GM23338 (cell line): ENCODE measurements around the gene NCLN. TPM values are rescaled to one million over a fixed set of nuclear protein-coding genes. Genes with fewer than 3 reads are reported as not detected.
A peak's percentile ranks its signal among the peaks of the same experiment; 100 is the strongest.

Experiments used
- ATAC-seq: fragments of 200-7000 bp; cut with Tn5 transposase; 3 replicates; pipeline ENCODE4 v1.9.1; 2020
- DNase-seq: peaks from one replicate; pipeline ENCODE4 v3.0.0-alpha.2; 2015; ENCODE audit warnings: low spot score
- H2AFZ ChIP-seq: fragments of 200-600 bp; sonication (generic); 2 replicates; pipeline ENCODE4 v1.8.0; 2016; ENCODE audit warnings: antibody characterized with exemption, mild to moderate bottlenecking, moderate library complexity
- H3F3A ChIP-seq: fragments of 200-600 bp; sonication (generic); replicated peaks from 2 replicates; pipeline ENCODE4 v1.8.0; 2017; ENCODE audit warnings: antibody characterized with exemption, mixed run types, low read depth
- H3K27ac ChIP-seq: fragments of 200-600 bp; sonication (generic); 2 replicates; pipeline ENCODE4 v1.6.1; 2016; ENCODE audit warnings: low read depth
- H3K27me3 ChIP-seq: fragments of 200-600 bp; sonication (generic); 2 replicates; pipeline ENCODE4 v1.8.0; 2016; ENCODE audit warnings: mild to moderate bottlenecking, mixed run types, moderate library complexity; ENCODE audit not compliant: insufficient read depth
- H3K36me3 ChIP-seq: fragments of 200-600 bp; sonication (generic); 2 replicates; pipeline ENCODE4 v1.8.0; 2016; ENCODE audit warnings: mild to moderate bottlenecking; ENCODE audit not compliant: insufficient read depth
- H3K4me1 ChIP-seq: fragments of 200-600 bp; sonication (generic); 2 replicates; pipeline ENCODE4 v1.8.0; 2016; ENCODE audit warnings: mild to moderate bottlenecking, moderate library complexity; ENCODE audit not compliant: insufficient read depth
- H3K4me2 ChIP-seq: fragments of 200-600 bp; sonication (generic); 2 replicates; pipeline ENCODE4 v1.7.1; 2017; ENCODE audit warnings: mixed run types
- H3K4me3 ChIP-seq: fragments of 200-600 bp; sonication (generic); 2 replicates; pipeline ENCODE4 v1.6.1; 2016; ENCODE audit warnings: mixed run types
- H3K79me2 ChIP-seq: fragments of 200-600 bp; sonication (generic); replicated peaks from 2 replicates; pipeline ENCODE4 v1.8.0; 2017; ENCODE audit warnings: mild to moderate bottlenecking; ENCODE audit not compliant: insufficient read depth
- H3K9me2 ChIP-seq: fragments of 200-600 bp; sonication (generic); 2 replicates; pipeline ENCODE4 v1.8.0; 2017; ENCODE audit not compliant: insufficient read depth
- H4K20me1 ChIP-seq: fragments of 200-600 bp; sonication (generic); replicated peaks from 2 replicates; pipeline ENCODE4 v1.8.0; 2017; ENCODE audit warnings: mild to moderate bottlenecking; ENCODE audit not compliant: insufficient read depth
- H3K27ac Mint-ChIP-seq: 2 replicates; pipeline ENCODE4 v1.8.0; 2020; ENCODE audit warnings: inconsistent platforms, mild to moderate bottlenecking, moderate library complexity, mixed read lengths
- H3K27me3 Mint-ChIP-seq: 3 replicates; pipeline ENCODE4 v1.8.0; 2022; ENCODE audit warnings: low read depth, mild to moderate bottlenecking, moderate library complexity, mixed read lengths, inconsistent platforms; ENCODE audit not compliant: insufficient read depth, poor library complexity
- H3K36me3 Mint-ChIP-seq: 3 replicates; pipeline ENCODE4 v1.8.0; 2021; ENCODE audit warnings: low read depth, mild to moderate bottlenecking, inconsistent platforms, moderate library complexity, mixed read lengths
- H3K4me1 Mint-ChIP-seq: 3 replicates; pipeline ENCODE4 v1.8.0; 2020; ENCODE audit warnings: mild to moderate bottlenecking, inconsistent platforms, mixed read lengths
- H3K4me3 Mint-ChIP-seq: 3 replicates; pipeline ENCODE4 v1.8.0; 2021; ENCODE audit warnings: moderate library complexity, mild to moderate bottlenecking, inconsistent platforms, mixed read lengths
- H3K9me3 Mint-ChIP-seq: 3 replicates; pipeline ENCODE4 v1.8.0; 2020; ENCODE audit warnings: moderate library complexity, mild to moderate bottlenecking, inconsistent platforms, mixed read lengths
- CREB1 ChIP-seq: fragments of 250-450 bp; sonication (Bioruptor Pico); IDR thresholded peaks from 2 replicates; pipeline ENCODE4 v1.5.0; 2020; ENCODE audit warnings: low read depth, mild to moderate bottlenecking, moderate library complexity
- EZH2 ChIP-seq: fragments of 200-600 bp; sonication (generic); IDR thresholded peaks from one replicate; pipeline ENCODE4 v1.8.0; 2017; ENCODE audit warnings: antibody characterized with exemption, mild to moderate bottlenecking, low read depth; ENCODE audit not compliant: unreplicated experiment
- EZH2phosphoT487 ChIP-seq: fragments of 200-600 bp; sonication (generic); IDR thresholded peaks from one replicate; pipeline ENCODE4 v1.8.1; 2018; ENCODE audit warnings: antibody characterized with exemption; ENCODE audit not compliant: unreplicated experiment
- JUNB ChIP-seq: IDR thresholded peaks from one replicate; pipeline ENCODE4 v1.6.1; 2016; ENCODE audit warnings: antibody characterized with exemption; ENCODE audit not compliant: unreplicated experiment
- NANOG ChIP-seq: IDR thresholded peaks from 2 replicates; pipeline ENCODE4 v1.6.1; 2016; ENCODE audit warnings: antibody characterized with exemption, borderline replicate concordance
- POLR2AphosphoS5 ChIP-seq: IDR thresholded peaks from 2 replicates; pipeline ENCODE4 v1.6.1; 2016; ENCODE audit warnings: antibody characterized with exemption, low read depth
- REST ChIP-seq: IDR thresholded peaks from one replicate; pipeline ENCODE4 v1.6.1; 2018; ENCODE audit warnings: antibody characterized with exemption; ENCODE audit not compliant: unreplicated experiment
- STAT1 ChIP-seq: IDR thresholded peaks from one replicate; pipeline ENCODE4 v1.6.1; 2016; ENCODE audit warnings: antibody characterized with exemption; ENCODE audit not compliant: unreplicated experiment
- ZNF114 ChIP-seq: fragments of 250-450 bp; sonication (Bioruptor Pico); IDR thresholded peaks from 2 replicates; pipeline ENCODE4 v1.5.0; 2020; ENCODE audit warnings: mild to moderate bottlenecking, moderate library complexity
- ZNF331 ChIP-seq: fragments of 250-450 bp; sonication (Bioruptor Pico); IDR thresholded peaks from 2 replicates; pipeline ENCODE4 v1.5.0; 2020; ENCODE audit warnings: low read depth, mild to moderate bottlenecking, moderate library complexity
- ZNF462 ChIP-seq: fragments of 250-450 bp; sonication (Bioruptor Pico); IDR thresholded peaks from 2 replicates; pipeline ENCODE4 v1.5.0; 2020; ENCODE audit warnings: mild to moderate bottlenecking, moderate library complexity
- polyA plus RNA-seq: library from polyadenylated mRNA; unstranded; fragments of >200 nt; fragmentation: Nextera tagmentation; extraction: Ambion mirVana; gene quantifications from 2 replicates; pipeline ENCODE4 v1.2.1, GENCODE V29; 2016
- total RNA-seq: library from RNA; depleted of rRNA; stranded (reverse); fragments of >200 nt; shearing (Covaris generic); gene quantifications from 2 replicates; pipeline ENCODE4 v1.2.3, GENCODE V29; 2014

Gene NCLN
- total and polyA plus RNA-seq, 2 experiments from 2014 or later: 85.6 to 125 TPM

DNA sequence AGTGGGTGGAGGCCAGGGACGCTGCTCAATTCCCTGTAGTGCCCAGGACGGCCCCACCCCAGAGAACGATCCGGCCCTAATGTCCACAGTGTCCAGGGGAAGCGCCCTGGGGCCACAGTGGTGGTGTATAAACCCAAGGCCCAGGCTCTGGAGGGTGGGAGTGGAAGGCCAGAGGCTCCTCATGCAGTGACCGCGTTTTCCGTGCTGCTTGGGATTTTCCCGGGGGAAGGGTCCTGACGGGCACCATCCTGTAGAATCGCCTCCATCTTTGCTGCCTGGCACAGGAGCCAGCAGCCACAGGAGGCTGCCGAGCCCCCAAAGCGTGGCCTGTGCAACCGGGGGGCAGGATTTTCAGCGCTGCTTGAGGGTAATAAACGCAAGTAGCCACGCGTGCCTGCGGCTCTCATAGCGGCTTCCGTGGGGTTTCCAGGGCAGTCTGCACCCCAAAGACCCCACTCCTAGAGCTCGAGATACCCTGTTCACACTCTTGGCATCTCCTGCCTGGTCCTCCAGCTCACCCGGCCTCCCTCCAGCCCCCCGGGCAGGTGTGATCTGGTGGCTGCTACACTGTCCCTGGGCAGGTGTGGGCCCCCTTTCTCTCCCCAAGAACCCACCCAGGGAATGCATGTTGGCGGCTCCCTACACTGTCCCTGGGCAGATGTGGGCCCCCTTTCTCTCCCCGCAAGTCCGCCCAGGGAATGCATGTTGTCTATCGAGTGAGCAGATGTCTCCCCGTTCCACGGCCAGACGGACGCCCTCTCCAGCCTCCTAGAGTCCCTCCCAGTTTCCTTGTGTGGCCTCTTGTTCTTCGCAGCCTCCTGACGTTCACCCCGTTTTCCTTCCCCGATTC, 2.2 kb downstream of the NCLN start (continued):
- no peak for TF ChIP-seq ZNF462
- no peak for TF ChIP-seq EZH2
- TF ChIP-seq CREB1 (CRISPR knock-in tag): no peak
- TF ChIP-seq ZNF331 (CRISPR knock-in tag): no peak

DNA sequence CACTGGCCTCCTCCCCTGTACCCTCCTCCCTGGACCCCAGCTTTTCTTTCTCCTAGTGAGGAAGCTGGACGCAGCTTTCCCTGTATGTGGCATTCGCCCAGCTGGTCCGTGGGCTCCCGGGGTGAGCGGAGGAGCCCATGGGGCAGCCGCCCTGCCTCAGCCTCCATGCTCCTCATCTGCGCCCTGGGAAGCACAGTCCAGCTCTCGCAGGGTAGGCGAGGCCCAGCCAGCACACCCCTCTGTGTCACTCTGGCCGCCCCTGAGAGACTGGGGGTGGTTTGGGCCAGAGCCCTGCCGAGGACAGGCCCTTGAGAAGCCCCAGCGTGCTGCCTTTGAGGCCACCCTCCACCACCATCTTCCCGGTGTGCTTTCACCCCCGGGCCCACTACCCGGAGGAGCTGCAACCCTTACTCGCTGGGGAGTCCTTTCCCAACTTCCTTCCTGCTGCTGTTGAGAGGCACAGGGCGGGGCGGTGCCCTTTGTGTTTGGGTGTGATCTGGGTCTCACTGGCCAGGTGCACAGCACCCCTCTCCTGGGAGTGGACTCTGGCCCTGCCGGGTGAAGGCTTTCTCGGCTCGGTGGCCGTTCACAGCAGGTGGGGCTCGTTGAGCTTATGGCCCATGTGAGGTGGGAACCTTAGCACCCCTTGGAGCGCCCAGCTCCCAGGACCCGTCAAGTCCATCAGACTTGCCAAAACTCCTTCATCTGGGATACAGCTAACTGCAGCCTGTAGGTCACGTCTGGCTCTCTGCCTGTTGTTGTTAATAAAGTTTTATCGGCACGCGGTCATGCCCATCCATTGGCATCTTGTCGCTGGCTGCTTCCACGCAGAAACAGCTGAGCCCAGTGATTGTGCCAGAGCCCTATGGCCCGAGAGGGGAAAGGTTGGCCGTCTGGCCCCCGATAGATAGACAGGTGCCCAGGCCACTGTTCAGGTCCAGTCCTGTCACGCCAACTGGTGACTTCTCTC, 3.2 kb downstream of the NCLN start:
- H4K20me1 ChIP-seq: peaks cover 16% of the 10 kb centered on the region
- DNase-seq (no peak), ATAC-seq (no peak)
- Mint-ChIP-seq H3K36me3 (peaks cover 8% of the 10 kb centered on the region; the same call in 2 of the 3 replicates), H3K27me3 (peaks cover 18% of the 10 kb centered on the region), H3K9me3 (no peaks in the 10 kb centered on the region; the same call in 2 of the 3 replicates), H3K4me1 (peaks cover 22% of the 10 kb centered on the region), H3K27ac (no peak overlapping the region), H3K4me3 (peak overlapping the region; percentile 33; the same call in 1 of the 3 replicates)
- H3K4me1 ChIP-seq: peaks cover 6% of the 10 kb centered on the region; the same call in 1 of the 2 replicates
- no peaks in the 10 kb centered on the region; the same call in 1 of the 2 replicates for H3K36me3 ChIP-seq
- H3K9me2 ChIP-seq: no peaks in the 10 kb centered on the region
- no peak overlapping the region for H3K4me3 ChIP-seq
- H2AFZ ChIP-seq: no peak overlapping the region
- H3K79me2 ChIP-seq: peaks cover 62% of the 10 kb centered on the region
- no peak overlapping the region for H3K27ac ChIP-seq
- H3K4me2 ChIP-seq: peak overlapping the region; percentile 32; the same call in 1 of the 2 replicates
- H3F3A ChIP-seq: no peaks in the 10 kb centered on the region
- H3K27me3 ChIP-seq: no peaks in the 10 kb centered on the region
- TF ChIP-seq NANOG (no peak), EZH2phosphoT487 (no peak), STAT1 (no peak), JUNB (no peak), ZNF114 (no peak), REST (no peak), POLR2AphosphoS5 (no peak), ZNF331 (CRISPR knock-in tag) (no peak)
